CD14-positive monocyte (primary cell): ENCODE measurements around the gene NADK. TPM values are rescaled to one million over a fixed set of nuclear protein-coding genes. Genes with fewer than 3 reads are reported as not detected.

Experiments
- DNase-seq, 3 donors: peaks; one replicate each; pipeline ENCODE4 v3.0.0-alpha.2; 2011 to 2022
- H2AFZ ChIP-seq: 2 replicates; pipeline ENCODE4 v1.6.0; 2012; ENCODE audit warnings: mild to moderate bottlenecking, low read depth, low read length, inconsistent platforms; ENCODE audit not compliant: insufficient read depth, poor library complexity, severe bottlenecking
- H3K27ac ChIP-seq, 2 donors: 1 replicate in 1 of 2; 2 replicates in 1 of 2; pipeline ENCODE4 v1.5.1; 2012 to 2013; ENCODE audit warnings: low read length in 2 of 2, control low read depth in 1 of 2, inconsistent platforms in 1 of 2, low read depth in 1 of 2, mild to moderate bottlenecking in 1 of 2
- H3K27me3 ChIP-seq, 2 donors: one replicate each; pipeline versions ENCODE4 v1.6.0 to v1.6.1; 2011 to 2013; ENCODE audit warnings: low read length in 2 of 2; ENCODE audit not compliant: control insufficient read depth in 2 of 2, insufficient read depth in 2 of 2
- H3K36me3 ChIP-seq, 2 donors: replicated peaks in 1 of 2; 1 replicate in 1 of 2; 2 replicates in 1 of 2; pipeline versions ENCODE4 v1.5.1 to v1.6.1; 2012 to 2013; ENCODE audit warnings: low read length in 2 of 2, control low read depth in 1 of 2, inconsistent platforms in 1 of 2, mild to moderate bottlenecking in 1 of 2; ENCODE audit not compliant: insufficient read depth in 2 of 2, control insufficient read depth in 1 of 2
- H3K4me1 ChIP-seq, 2 donors: 1 replicate in 1 of 2; 2 replicates in 1 of 2; pipeline versions ENCODE4 v1.5.1 to v1.6.1; 2012 to 2013; ENCODE audit warnings: low read length in 2 of 2, control low read depth in 1 of 2, inconsistent platforms in 1 of 2, mild to moderate bottlenecking in 1 of 2, moderate library complexity in 1 of 2; ENCODE audit not compliant: insufficient read depth in 2 of 2, control insufficient read depth in 1 of 2
- H3K4me2 ChIP-seq: replicated peaks from 2 replicates; pipeline ENCODE3; 2012; ENCODE audit warnings: low read length, moderate library complexity, mild to moderate bottlenecking; ENCODE audit not compliant: poor library complexity, severe bottlenecking; ENCODE audit errors: extremely low read depth
- H3K4me3 ChIP-seq, 3 experiments: fragments of 200-600 bp in 1 of 3; sonication (generic) in 1 of 3; replicated peaks in 1 of 3; 1 replicate in 2 of 3; 2 replicates in 1 of 3; pipeline ENCODE4 v1.5.1; 2011 to 2013; ENCODE audit warnings: low read length in 3 of 3, mild to moderate bottlenecking in 3 of 3, control low read depth in 2 of 3, low read depth in 2 of 3, inconsistent platforms in 1 of 3, moderate library complexity in 1 of 3
- H3K79me2 ChIP-seq: 2 replicates; pipeline ENCODE4 v1.6.0; 2012; ENCODE audit warnings: mild to moderate bottlenecking, control low read depth, inconsistent platforms, low read length, moderate library complexity; ENCODE audit not compliant: insufficient read depth
- H3K9ac ChIP-seq: 2 replicates; pipeline ENCODE4 v1.6.0; 2017; ENCODE audit warnings: low read length, mild to moderate bottlenecking; ENCODE audit not compliant: insufficient read depth, poor library complexity, severe bottlenecking
- H3K9me3 ChIP-seq, 2 donors: replicated peaks in 1 of 2; 1 replicate in 1 of 2; 2 replicates in 1 of 2; pipeline versions ENCODE4 v1.5.1 to v1.6.1; 2012 to 2013; ENCODE audit warnings: low read length in 2 of 2, control low read depth in 1 of 2; ENCODE audit not compliant: control insufficient read depth in 1 of 2, insufficient read depth in 1 of 2
- H4K20me1 ChIP-seq: 2 replicates; pipeline ENCODE4 v1.6.0; 2012; ENCODE audit warnings: mild to moderate bottlenecking, low read length, control low read depth, moderate library complexity; ENCODE audit not compliant: insufficient read depth
- H3K27ac Mint-ChIP-seq, 7 donors: one replicate each; pipeline ENCODE4 v1.8.0; 2020; ENCODE audit warnings: mild to moderate bottlenecking in 7 of 7, mixed read lengths in 7 of 7, moderate library complexity in 6 of 7, inconsistent platforms in 2 of 7
- H3K27me3 Mint-ChIP-seq, 3 donors: one replicate each; pipeline ENCODE4 v1.8.0; 2021 to 2022; ENCODE audit warnings: low read depth in 3 of 3, mild to moderate bottlenecking in 3 of 3, mixed read lengths in 3 of 3, moderate library complexity in 3 of 3, inconsistent platforms in 1 of 3
- H3K36me3 Mint-ChIP-seq, 2 donors: one replicate each; pipeline ENCODE4 v1.8.0; 2020; ENCODE audit warnings: mixed read lengths in 2 of 2, inconsistent platforms in 1 of 2, mild to moderate bottlenecking in 1 of 2
- H3K4me1 Mint-ChIP-seq: one replicate; pipeline ENCODE4 v1.8.0; 2020; ENCODE audit warnings: mild to moderate bottlenecking, mixed read lengths
- H3K4me3 Mint-ChIP-seq, 2 donors: one replicate each; pipeline ENCODE4 v1.8.0; 2020; ENCODE audit warnings: mild to moderate bottlenecking in 2 of 2, mixed read lengths in 2 of 2, moderate library complexity in 1 of 2
- H3K9me3 Mint-ChIP-seq, 7 donors: one replicate each; pipeline ENCODE4 v1.8.0; 2020 to 2022; ENCODE audit warnings: mixed read lengths in 7 of 7, mild to moderate bottlenecking in 6 of 7, moderate library complexity in 6 of 7, inconsistent platforms in 2 of 7
- WGBS: methylation state at CpG from one replicate; pipeline ENCODE4 v1.1.5; 2013; ENCODE audit warnings: missing lambda C conversion rate; ENCODE audit not compliant: insufficient coverage; 5-methylcytosine and 5-hydroxymethylcytosine counted together
- intact Hi-C, 2 donors: fragments of 100-400 bp; cut with micrococcal nuclease; formaldehyde crosslinking; loops; one replicate each; pipeline versions ENCODE4 v1.15.0 to v1.15.1; 2023
- polyA plus RNA-seq, 3 donors: library from polyadenylated mRNA; depleted of rRNA in 1 of 3; unstranded in 2 of 3; stranded (reverse) in 1 of 3; fragments of 300-500 nt in 2 of 3; fragments of >200 nt in 1 of 3; fragmentation: Illumina TruSeq in 2 of 3; gene quantifications; 1 replicate in 2 of 3; 2 replicates in 1 of 3; pipeline ENCODE4 v1.2.3, GENCODE V29; 2012 to 2021
- TF ChIP-seq, protein P1 (sequence below): fragments of 200-600 bp; IDR thresholded peaks from one replicate; pipeline ENCODE4 v1.8.0; 2022; ENCODE audit warnings: antibody characterized with exemption, mild to moderate bottlenecking

The NADK gene
- polyA plus RNA-seq, 3 donors = 175 to 425 (median 235) TPM

DNA sequence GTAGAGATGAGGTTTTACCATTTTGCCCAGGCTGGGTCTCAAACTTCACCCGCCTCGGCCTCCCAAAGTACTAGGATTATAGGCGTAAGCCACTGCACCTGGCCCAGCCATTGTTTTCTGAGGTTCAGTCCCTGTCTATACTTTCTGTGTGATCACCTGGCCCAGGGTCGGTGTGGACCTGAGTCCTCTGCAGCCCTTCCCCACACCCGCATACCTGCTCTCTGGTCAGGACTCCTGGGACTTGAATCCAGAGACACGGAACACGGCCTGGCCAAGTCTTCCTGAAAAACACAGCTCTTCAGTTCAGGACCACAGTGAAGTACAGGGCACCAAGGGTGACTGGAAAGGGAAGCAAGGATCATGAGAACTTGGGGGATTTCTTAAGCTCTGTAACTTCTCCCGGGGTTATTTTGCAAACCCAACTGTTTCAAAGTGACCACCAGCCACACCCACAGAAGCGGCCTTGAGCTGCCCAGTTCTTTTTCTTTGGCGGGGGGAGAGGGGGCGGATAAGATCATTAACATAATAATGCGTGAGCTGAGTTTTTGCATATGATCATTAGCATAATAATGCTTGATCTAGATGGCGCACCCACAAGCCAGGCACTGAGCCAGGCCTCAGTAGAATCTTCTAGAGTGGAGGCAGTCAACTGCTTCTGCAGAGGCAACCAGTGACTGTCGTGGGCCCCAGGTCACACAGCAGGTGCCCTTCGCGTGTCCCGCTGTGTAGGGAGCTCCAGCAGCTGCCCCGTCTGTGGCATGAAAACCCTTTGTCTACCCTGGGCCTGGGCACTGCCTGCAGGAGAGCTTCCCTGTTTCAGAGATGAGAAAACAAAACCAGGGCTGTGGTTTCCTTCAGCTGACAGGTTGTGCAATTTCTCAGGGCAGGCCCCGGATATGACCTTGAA is 1.7 kb upstream of the NADK start:
- Histone ChIP-seq H2AFZ (no peak overlapping the region), H3K36me3 (peaks cover 4 to 6% of the 10 kb centered on the region in 2 donors), H3K27ac (peak overlapping the region; percentile 90 to 96), H3K4me3 (peak overlapping the region; percentile 82 to 99 (median 94)), H3K9me3 (no peaks in the 10 kb centered on the region), H3K27me3 (no peaks in the 10 kb centered on the region), H4K20me1 (peaks cover 69% of the 10 kb centered on the region), H3K9ac (peak overlapping the region; percentile 90), H3K4me2 (peak overlapping the region; percentile 92), H3K79me2 (peaks cover 88% of the 10 kb centered on the region), H3K4me1 (peaks cover 67 to 77% of the 10 kb centered on the region in 2 donors)
- intact Hi-C loops = loop anchor here (2.0 to 5.0 kb wide), 4 partner anchors 15 to 473 kb away; partner anchors contain the start of genes GNB1 (in 2 of the 2), ACAP3 (in 1 of the 2) and PUSL1 (in 1 of the 2)
- TF ChIP-seq, protein P1, sequence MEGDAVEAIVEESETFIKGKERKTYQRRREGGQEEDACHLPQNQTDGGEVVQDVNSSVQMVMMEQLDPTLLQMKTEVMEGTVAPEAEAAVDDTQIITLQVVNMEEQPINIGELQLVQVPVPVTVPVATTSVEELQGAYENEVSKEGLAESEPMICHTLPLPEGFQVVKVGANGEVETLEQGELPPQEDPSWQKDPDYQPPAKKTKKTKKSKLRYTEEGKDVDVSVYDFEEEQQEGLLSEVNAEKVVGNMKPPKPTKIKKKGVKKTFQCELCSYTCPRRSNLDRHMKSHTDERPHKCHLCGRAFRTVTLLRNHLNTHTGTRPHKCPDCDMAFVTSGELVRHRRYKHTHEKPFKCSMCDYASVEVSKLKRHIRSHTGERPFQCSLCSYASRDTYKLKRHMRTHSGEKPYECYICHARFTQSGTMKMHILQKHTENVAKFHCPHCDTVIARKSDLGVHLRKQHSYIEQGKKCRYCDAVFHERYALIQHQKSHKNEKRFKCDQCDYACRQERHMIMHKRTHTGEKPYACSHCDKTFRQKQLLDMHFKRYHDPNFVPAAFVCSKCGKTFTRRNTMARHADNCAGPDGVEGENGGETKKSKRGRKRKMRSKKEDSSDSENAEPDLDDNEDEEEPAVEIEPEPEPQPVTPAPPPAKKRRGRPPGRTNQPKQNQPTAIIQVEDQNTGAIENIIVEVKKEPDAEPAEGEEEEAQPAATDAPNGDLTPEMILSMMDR = no peak
- H3K27ac Mint-ChIP-seq = peak overlapping the region; percentile 99 to 100 (median 100)
- WGBS = 26% methylated on average over 14 of the region's 19 CpGs
- peak overlapping the region; percentile 97 to 99 for H3K4me3 Mint-ChIP-seq
- DNase-seq = peak; percentile 90 to 94 (median 93)
- peaks cover 10 to 35% of the 10 kb centered on the region in 2 donors for H3K36me3 Mint-ChIP-seq
- peaks cover 0 to 7% (median 0%) of the 10 kb centered on the region in 3 donors for H3K27me3 Mint-ChIP-seq
- peaks cover 65% of the 10 kb centered on the region for H3K4me1 Mint-ChIP-seq
- H3K9me3 Mint-ChIP-seq = peaks cover 0 to 2% (median 0%) of the 10 kb centered on the region in 7 donors

- Mint-ChIP-seq H3K4me3 (peak overlapping the region; percentile 97 to 99), H3K36me3 (peaks cover 10 to 37% of the 10 kb centered on the region in 2 donors), H3K4me1 (peaks cover 70% of the 10 kb centered on the region), H3K27ac (peak overlapping the region; percentile 99 to 100 (median 100)), H3K9me3 (peaks cover 0 to 2% (median 0%) of the 10 kb centered on the region in 7 donors), H3K27me3 (peaks cover 0 to 7% (median 0%) of the 10 kb centered on the region in 3 donors)
- peaks cover 0 to 5% of the 10 kb centered on the region in 2 donors for H3K36me3 ChIP-seq
- DNase-seq = no peak
- TF ChIP-seq, protein P1 = peak; percentile 3
- H2AFZ ChIP-seq = no peak overlapping the region
- peak overlapping the region; percentile 82 to 99 (median 94) for H3K4me3 ChIP-seq
- peak overlapping the region; percentile 90 to 96 for H3K27ac ChIP-seq
- intact Hi-C loops = loop anchor here in 1 of 2 donors (2.0 to 5.0 kb wide), 2 partner anchors 14 to 113 kb away; partner anchors contain the start of gene GNB1
- H3K9me3 ChIP-seq = no peaks in the 10 kb centered on the region
- peak overlapping the region; percentile 92 for H3K4me2 ChIP-seq
- peaks cover 71 to 83% of the 10 kb centered on the region in 2 donors for H3K4me1 ChIP-seq
- peak overlapping the region; percentile 90 for H3K9ac ChIP-seq
- WGBS = 43% methylated on average over 4 of the region's 11 CpGs
- peaks cover 88% of the 10 kb centered on the region for H3K79me2 ChIP-seq
- H4K20me1 ChIP-seq = peaks cover 71% of the 10 kb centered on the region
- no peaks in the 10 kb centered on the region for H3K27me3 ChIP-seq
Measured at GRCh38 chr1:1779320-1779675, 1.0 kb upstream of the NADK start.
